Measurements from ENCODE around the gene LRRC2. TPM values are rescaled to one million over a fixed set of nuclear protein-coding genes. Genes with fewer than 3 reads are reported as not detected.

LRRC2 gene
- total and polyA plus RNA-seq, 9 of the 15 experiments (the other 6 are each of a cell fraction or from before 2014, with no cell fraction given) = 0.01 to 0.04 (median 0.03) TPM; not detected in 5

DNA sequence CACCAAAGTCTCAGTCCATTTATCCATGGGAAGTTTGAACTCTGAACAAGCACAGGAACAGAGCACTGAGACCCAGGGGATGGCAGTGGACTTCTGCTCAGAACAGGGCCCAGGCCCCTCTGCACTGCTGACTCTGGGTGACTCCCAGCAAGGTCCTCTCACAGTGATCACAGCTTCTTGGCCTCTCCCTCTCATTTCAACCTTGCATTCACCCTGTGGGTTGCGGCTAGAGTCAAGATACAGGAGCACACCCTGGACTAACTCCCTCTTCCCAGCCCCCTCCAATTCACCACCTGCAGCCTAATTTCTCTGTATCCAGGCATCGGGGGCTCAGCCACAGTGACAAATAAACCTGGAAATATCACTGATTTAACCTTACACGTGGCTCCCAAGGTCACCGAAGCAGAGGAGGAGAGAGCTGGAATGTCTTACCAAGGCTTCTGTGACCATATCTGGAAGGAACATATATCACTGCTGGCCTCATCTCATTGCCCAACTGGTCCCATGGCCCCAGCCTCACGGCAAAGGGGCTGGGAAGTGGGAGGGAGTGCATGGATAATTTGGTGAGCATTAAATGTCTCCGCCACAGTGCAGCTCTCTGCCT is 67.1 kb downstream of the LRRC2 start (continued):
- TF ChIP-seq, protein P1, sequence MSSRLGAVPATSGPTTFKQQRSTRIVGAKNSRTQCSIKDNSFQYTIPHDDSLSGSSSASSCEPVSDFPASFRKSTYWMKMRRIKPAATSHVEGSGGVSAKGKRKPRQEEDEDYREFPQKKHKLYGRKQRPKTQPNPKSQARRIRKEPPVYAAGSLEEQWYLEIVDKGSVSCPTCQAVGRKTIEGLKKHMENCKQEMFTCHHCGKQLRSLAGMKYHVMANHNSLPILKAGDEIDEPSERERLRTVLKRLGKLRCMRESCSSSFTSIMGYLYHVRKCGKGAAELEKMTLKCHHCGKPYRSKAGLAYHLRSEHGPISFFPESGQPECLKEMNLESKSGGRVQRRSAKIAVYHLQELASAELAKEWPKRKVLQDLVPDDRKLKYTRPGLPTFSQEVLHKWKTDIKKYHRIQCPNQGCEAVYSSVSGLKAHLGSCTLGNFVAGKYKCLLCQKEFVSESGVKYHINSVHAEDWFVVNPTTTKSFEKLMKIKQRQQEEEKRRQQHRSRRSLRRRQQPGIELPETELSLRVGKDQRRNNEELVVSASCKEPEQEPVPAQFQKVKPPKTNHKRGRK (tag; IDR thresholded peaks at IDR 0.05) = no peak
- TF ChIP-seq GATAD2B (IDR thresholded peaks at IDR 0.05; ENCODE audit: borderline replicate concordance) (no peak), MAZ (CRISPR knock-in tag; conservative IDR thresholded peaks at IDR 0.05 in 1 of 2, IDR thresholded peaks at IDR 0.05 in 1 of 2) (no peak), TEAD1 (CRISPR knock-in tag; IDR thresholded peaks at IDR 0.05) (no peak), DNMT1 (IDR thresholded peaks at IDR 0.05) (no peak), TBP (optimal IDR thresholded peaks at IDR 0.05; ENCODE audit: low read depth, low read length) (no peak), ZBTB8A (IDR thresholded peaks at IDR 0.05; ENCODE audit: partially characterized antibody) (no peak), ZBTB7A (IDR thresholded peaks at IDR 0.05; ENCODE audit: borderline replicate concordance, control insufficient read depth, low read depth, low read length) (no peak), ASH1L (IDR thresholded peaks at IDR 0.05; ENCODE audit: borderline replicate concordance, low read depth, partially characterized antibody) (no peak), CBFA2T3 (IDR thresholded peaks at IDR 0.05) (peak; percentile 5; the same call in 1 of the 2 replicates), ZNF41 (CRISPR knock-in tag; conservative IDR thresholded peaks at IDR 0.05) (no peak), TARDBP (IDR thresholded peaks at IDR 0.05) (no peak), U2AF1 (optimal IDR thresholded peaks at IDR 0.05; ENCODE audit: low read depth, low read length) (no peak), MAFF (IDR thresholded peaks at IDR 0.05; ENCODE audit: low read length) (no peak), ZNF217 (CRISPR knock-in tag; IDR thresholded peaks at IDR 0.05) (no peak), YY1 (IDR thresholded peaks at IDR 0.05; ENCODE audit: borderline replicate concordance in 1 of 3, control insufficient read depth in 1 of 3, extremely low read depth in 1 of 3, insufficient read depth in 3 of 3, insufficient read length in 1 of 3, insufficient replicate concordance in 2 of 3, low read depth in 1 of 3, low read length in 2 of 3) (no peak), FOXJ2 (tag; IDR thresholded peaks at IDR 0.05) (no peak)
- TF ChIP-seq, protein P2, sequence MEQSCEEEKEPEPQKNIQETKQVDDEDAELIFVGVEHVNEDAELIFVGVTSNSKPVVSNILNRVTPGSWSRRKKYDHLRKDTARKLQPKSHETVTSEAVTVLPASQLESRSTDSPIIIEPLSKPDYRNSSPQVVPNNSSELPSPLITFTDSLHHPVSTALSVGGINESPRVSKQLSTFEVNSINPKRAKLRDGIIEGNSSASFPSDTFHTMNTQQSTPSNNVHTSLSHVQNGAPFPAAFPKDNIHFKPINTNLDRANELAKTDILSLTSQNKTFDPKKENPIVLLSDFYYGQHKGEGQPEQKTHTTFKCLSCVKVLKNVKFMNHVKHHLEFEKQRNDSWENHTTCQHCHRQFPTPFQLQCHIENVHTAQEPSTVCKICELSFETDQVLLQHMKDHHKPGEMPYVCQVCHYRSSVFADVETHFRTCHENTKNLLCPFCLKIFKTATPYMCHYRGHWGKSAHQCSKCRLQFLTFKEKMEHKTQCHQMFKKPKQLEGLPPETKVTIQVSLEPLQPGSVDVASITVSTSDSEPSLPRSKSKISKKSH (CRISPR knock-in tag; IDR thresholded peaks at IDR 0.05) = no peak
- TF ChIP-seq, protein P3, sequence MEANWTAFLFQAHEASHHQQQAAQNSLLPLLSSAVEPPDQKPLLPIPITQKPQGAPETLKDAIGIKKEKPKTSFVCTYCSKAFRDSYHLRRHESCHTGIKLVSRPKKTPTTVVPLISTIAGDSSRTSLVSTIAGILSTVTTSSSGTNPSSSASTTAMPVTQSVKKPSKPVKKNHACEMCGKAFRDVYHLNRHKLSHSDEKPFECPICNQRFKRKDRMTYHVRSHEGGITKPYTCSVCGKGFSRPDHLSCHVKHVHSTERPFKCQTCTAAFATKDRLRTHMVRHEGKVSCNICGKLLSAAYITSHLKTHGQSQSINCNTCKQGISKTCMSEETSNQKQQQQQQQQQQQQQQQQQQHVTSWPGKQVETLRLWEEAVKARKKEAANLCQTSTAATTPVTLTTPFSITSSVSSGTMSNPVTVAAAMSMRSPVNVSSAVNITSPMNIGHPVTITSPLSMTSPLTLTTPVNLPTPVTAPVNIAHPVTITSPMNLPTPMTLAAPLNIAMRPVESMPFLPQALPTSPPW (CRISPR knock-in tag; IDR thresholded peaks at IDR 0.05) = no peak
- TF ChIP-seq, protein P4, sequence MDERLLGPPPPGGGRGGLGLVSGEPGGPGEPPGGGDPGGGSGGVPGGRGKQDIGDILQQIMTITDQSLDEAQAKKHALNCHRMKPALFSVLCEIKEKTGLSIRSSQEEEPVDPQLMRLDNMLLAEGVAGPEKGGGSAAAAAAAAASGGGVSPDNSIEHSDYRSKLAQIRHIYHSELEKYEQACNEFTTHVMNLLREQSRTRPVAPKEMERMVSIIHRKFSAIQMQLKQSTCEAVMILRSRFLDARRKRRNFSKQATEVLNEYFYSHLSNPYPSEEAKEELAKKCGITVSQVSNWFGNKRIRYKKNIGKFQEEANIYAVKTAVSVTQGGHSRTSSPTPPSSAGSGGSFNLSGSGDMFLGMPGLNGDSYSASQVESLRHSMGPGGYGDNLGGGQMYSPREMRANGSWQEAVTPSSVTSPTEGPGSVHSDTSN (CRISPR knock-in tag; IDR thresholded peaks at IDR 0.05; ENCODE audit: low read depth) = no peak
- TF ChIP-seq, protein P4 (tag; conservative IDR thresholded peaks at IDR 0.05; ENCODE audit: low read depth) = 0 out of 2 replicates have a peak, but pooled peaks have one; percentile 34
